Effector memory CD8-positive, alpha-beta T cell (primary cell): ENCODE data around the gene WWOX.

Experiments
- ATAC-seq: fragments of 150-1000 bp; cut with Tn5 transposase; replicated peaks from 2 replicates; pipeline ENCODE4 v1.10.0; 2021; ENCODE audit warnings: mild to moderate bottlenecking, moderate library complexity
- DNase-seq, 3 experiments: peaks; one replicate each; pipeline ENCODE4 v3.0.0; 2021
- H3K27ac Mint-ChIP-seq, 2 donors: one replicate each; pipeline ENCODE4 v1.8.0; 2022; ENCODE audit warnings: mild to moderate bottlenecking in 2 of 2, mixed read lengths in 2 of 2, moderate library complexity in 2 of 2
- H3K27me3 Mint-ChIP-seq, 2 donors: one replicate each; pipeline ENCODE4 v1.8.0; 2022; ENCODE audit warnings: mixed read lengths in 2 of 2
- H3K36me3 Mint-ChIP-seq: one replicate; pipeline ENCODE4 v1.8.0; 2022; ENCODE audit warnings: mild to moderate bottlenecking, moderate library complexity, mixed read lengths; ENCODE audit not compliant: insufficient read depth
- H3K4me1 Mint-ChIP-seq, 2 donors: one replicate each; pipeline ENCODE4 v1.8.0; 2022; ENCODE audit warnings: low read depth in 2 of 2, mixed read lengths in 2 of 2
- H3K4me3 Mint-ChIP-seq, 2 donors: one replicate each; pipeline ENCODE4 v1.8.0; 2022; ENCODE audit warnings: mild to moderate bottlenecking in 2 of 2, mixed read lengths in 2 of 2, moderate library complexity in 2 of 2
- H3K9me3 Mint-ChIP-seq, 2 donors: one replicate each; pipeline ENCODE4 v1.8.0; 2022; ENCODE audit warnings: mixed read lengths in 2 of 2

Gene WWOX

DNA sequence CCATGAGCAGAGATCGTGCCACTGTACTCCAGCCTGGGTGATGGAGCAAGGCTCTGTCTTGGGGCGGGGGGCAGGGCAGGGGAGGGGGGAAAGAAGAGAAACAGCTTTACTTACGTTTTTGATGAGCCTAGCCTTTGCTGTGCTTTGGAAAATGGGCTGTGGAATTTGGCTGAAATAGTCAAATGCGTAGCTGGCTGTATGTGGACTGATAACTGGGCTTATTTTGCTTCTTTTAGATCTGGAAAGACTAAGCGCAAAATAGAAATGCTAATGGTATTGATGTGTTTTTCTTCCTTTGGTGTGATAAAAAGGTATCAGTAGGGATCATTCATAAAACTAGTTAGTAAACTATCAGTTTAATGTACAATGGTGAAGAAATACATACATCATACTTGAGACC lies 346.4 kb downstream of the WWOX start:
- Mint-ChIP-seq H3K9me3 (no peaks in the 10 kb centered on the region), H3K27me3 (no peaks in the 10 kb centered on the region), H3K4me1 (no peaks in the 10 kb centered on the region), H3K27ac (no peak overlapping the region), H3K36me3 (peaks cover 2% of the 10 kb centered on the region), H3K4me3 (no peak overlapping the region)
- no peak for ATAC-seq
- DNase-seq = no peak

- Mint-ChIP-seq H3K4me1 (no peaks in the 10 kb centered on the region), H3K4me3 (no peak overlapping the region), H3K36me3 (no peaks in the 10 kb centered on the region), H3K9me3 (no peaks in the 10 kb centered on the region), H3K27ac (no peak overlapping the region), H3K27me3 (no peaks in the 10 kb centered on the region)
- ATAC-seq (no peak), DNase-seq (no peak)
Measured at GRCh38 chr16:78446486-78446885, 347.0 kb downstream of the WWOX start.

DNA sequence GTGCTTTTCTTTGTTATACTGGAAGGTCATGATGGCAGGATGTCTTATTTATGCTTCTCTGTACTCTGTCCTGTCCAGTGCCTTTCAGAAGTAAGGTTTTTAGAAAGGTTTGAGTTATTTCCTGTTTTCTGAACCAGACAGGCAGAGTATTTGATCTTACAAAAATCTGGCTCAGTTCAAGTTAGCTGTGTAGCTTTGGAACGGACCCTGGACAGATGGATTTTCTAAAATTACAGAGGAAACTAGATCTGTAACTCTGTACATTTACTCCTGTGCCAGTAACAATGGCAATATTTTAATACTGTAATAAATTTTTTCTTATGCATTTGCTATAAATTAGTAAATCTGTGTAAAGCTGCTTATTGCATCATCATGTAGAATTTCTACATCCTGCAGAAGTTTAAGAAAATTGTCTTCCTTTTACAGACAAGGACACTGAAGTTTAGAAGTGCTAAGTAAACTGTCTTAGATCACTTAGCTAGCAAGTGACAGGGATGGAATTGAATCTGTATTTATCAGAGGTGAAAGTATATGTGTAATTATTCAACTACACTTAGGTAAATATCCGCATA lies 347.6 kb downstream of the WWOX start:
- Mint-ChIP-seq H3K4me3 (no peak overlapping the region), H3K27ac (no peak overlapping the region), H3K4me1 (no peaks in the 10 kb centered on the region), H3K9me3 (no peaks in the 10 kb centered on the region), H3K27me3 (no peaks in the 10 kb centered on the region), H3K36me3 (no peaks in the 10 kb centered on the region)
- DNase-seq = no peak
- ATAC-seq = no peak

DNA sequence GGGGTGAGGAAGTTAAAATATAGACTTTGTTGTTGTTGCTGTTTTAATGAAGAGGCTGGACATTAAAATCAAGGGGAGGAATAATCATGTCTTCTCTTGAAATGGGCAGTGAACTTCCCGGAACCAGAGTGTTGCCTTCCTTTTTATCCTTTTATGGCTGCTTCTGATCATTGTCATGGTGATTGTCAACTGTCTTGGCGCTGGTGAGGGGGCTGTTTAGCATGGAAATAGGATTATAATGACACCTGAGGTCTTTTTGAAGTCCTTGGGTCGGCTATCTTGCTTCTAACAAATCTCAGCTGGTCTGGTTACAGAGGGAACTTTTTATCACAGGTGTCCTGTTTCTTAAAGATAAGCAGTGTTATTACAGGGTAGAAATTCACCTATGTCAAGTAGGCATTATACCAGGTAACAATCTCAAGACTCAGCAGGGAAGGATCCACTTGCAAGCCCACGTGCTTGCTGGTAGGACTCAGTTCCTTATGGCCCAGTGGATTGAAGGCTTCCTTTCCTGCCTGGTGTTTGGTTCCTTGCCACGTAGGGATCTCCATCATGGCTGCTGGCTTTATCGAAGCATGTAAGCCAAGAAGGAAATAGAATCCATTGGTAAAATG lies 349.3 kb downstream of the WWOX start:
- no peaks in the 10 kb centered on the region for H3K9me3 Mint-ChIP-seq
- no peaks in the 10 kb centered on the region for H3K27me3 Mint-ChIP-seq
- peak overlapping the region in 1 of 2 donors; percentile 74 for H3K27ac Mint-ChIP-seq
- ATAC-seq (no peak), DNase-seq (no peak)
- H3K4me1 Mint-ChIP-seq = no peaks in the 10 kb centered on the region
- no peak overlapping the region for H3K4me3 Mint-ChIP-seq
- no peaks in the 10 kb centered on the region for H3K36me3 Mint-ChIP-seq

- Mint-ChIP-seq H3K27ac (no peak overlapping the region), H3K4me3 (no peak overlapping the region), H3K4me1 (no peaks in the 10 kb centered on the region), H3K9me3 (no peaks in the 10 kb centered on the region), H3K36me3 (no peaks in the 10 kb centered on the region), H3K27me3 (no peaks in the 10 kb centered on the region)
- ATAC-seq (no peak), DNase-seq (no peak)
Measured at GRCh38 chr16:78450255-78450654, 350.8 kb downstream of the WWOX start.

DNA sequence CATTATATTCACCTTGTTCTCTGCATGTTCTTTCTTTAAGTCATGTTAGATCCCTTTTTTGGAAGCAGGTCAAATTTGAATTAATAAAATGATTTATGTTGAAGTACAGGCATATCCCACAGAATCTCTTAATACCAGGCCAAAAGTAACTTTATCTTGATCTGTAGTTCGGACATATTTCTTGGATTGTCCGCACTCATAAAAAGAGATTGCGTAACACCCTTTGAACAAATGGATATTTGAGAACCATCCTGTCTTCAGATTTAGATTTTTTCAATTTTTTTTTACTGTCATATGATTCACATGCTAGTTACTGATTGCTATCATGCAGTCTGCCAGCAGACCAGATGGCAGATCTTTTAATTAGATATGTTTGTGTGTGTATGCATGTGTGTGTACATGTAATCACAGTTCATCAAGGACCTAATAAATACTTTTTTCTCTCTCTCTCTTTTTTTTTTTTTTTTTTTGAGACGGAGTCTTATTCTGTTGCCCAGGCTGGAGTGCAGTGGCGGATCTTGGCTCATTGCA lies 352.6 kb downstream of the WWOX start:
- H3K27me3 Mint-ChIP-seq = no peaks in the 10 kb centered on the region
- no peaks in the 10 kb centered on the region for H3K4me1 Mint-ChIP-seq
- ATAC-seq (no peak), DNase-seq (no peak)
- H3K36me3 Mint-ChIP-seq = no peaks in the 10 kb centered on the region
- H3K4me3 Mint-ChIP-seq = no peak overlapping the region
- no peaks in the 10 kb centered on the region for H3K9me3 Mint-ChIP-seq
- H3K27ac Mint-ChIP-seq = no peak overlapping the region

- no peak for ATAC-seq
- no peak overlapping the region for H3K4me3 Mint-ChIP-seq
- H3K36me3 Mint-ChIP-seq = no peaks in the 10 kb centered on the region
- no peaks in the 10 kb centered on the region for H3K27me3 Mint-ChIP-seq
- no peak for DNase-seq
- no peaks in the 10 kb centered on the region for H3K9me3 Mint-ChIP-seq
- H3K27ac Mint-ChIP-seq = no peak overlapping the region
- no peaks in the 10 kb centered on the region for H3K4me1 Mint-ChIP-seq
Measured at GRCh38 chr16:78455861-78456260, 356.4 kb downstream of the WWOX start.

DNA sequence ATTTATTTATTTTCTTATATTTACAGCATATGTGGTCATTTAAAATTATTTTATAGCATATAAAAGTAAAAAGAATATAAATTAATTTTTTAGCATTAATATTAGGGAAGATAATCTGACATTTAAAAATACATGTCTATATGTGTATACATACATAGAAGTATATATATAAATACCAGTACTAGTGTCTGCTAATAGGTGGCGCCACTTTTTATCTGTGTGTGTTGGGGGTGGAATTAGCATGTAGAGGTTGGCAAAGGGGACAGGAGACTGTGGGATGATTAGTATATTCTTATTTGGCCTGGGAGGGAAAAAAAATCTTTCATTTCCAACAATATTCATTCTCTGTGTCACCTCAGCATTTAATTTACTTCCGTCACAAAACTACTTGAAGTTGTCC lies 359.1 kb downstream of the WWOX start:
- Mint-ChIP-seq H3K27ac (no peak overlapping the region), H3K9me3 (no peaks in the 10 kb centered on the region), H3K36me3 (no peaks in the 10 kb centered on the region), H3K4me3 (no peak overlapping the region), H3K27me3 (no peaks in the 10 kb centered on the region), H3K4me1 (no peaks in the 10 kb centered on the region)
- ATAC-seq (no peak), DNase-seq (no peak)

- Mint-ChIP-seq H3K27me3 (no peaks in the 10 kb centered on the region), H3K36me3 (peaks cover 3% of the 10 kb centered on the region), H3K4me1 (peaks cover 0 to 1% of the 10 kb centered on the region in 2 donors), H3K27ac (no peak overlapping the region), H3K9me3 (no peaks in the 10 kb centered on the region), H3K4me3 (no peak overlapping the region)
- no peak for DNase-seq
- no peak for ATAC-seq
Measured at GRCh38 chr16:78460428-78460827, 361.0 kb downstream of the WWOX start.

GRCh38 chr16:78461087-78461486 lies 361.6 kb downstream of the WWOX start:
- no peaks in the 10 kb centered on the region for H3K9me3 Mint-ChIP-seq
- ATAC-seq (no peak), DNase-seq (no peak)
- peaks cover 0 to 1% of the 10 kb centered on the region in 2 donors for H3K4me1 Mint-ChIP-seq
- H3K36me3 Mint-ChIP-seq = peaks cover 3% of the 10 kb centered on the region
- no peak overlapping the region for H3K27ac Mint-ChIP-seq
- H3K27me3 Mint-ChIP-seq = no peaks in the 10 kb centered on the region
- no peak overlapping the region for H3K4me3 Mint-ChIP-seq

GRCh38 chr16:78461496-78462287 lies 362.2 kb downstream of the WWOX start:
- Mint-ChIP-seq H3K9me3 (no peaks in the 10 kb centered on the region), H3K4me3 (no peak overlapping the region), H3K27me3 (no peaks in the 10 kb centered on the region), H3K4me1 (peaks cover 0 to 1% of the 10 kb centered on the region in 2 donors), H3K27ac (no peak overlapping the region), H3K36me3 (peaks cover 3% of the 10 kb centered on the region)
- DNase-seq (no peak), ATAC-seq (no peak)

- peaks cover 3% of the 10 kb centered on the region for H3K36me3 Mint-ChIP-seq
- DNase-seq (no peak), ATAC-seq (no peak)
- H3K9me3 Mint-ChIP-seq = no peaks in the 10 kb centered on the region
- peaks cover 0 to 1% of the 10 kb centered on the region in 2 donors for H3K4me1 Mint-ChIP-seq
- H3K4me3 Mint-ChIP-seq = no peak overlapping the region
- H3K27ac Mint-ChIP-seq = no peak overlapping the region
- H3K27me3 Mint-ChIP-seq = no peaks in the 10 kb centered on the region
Measured at GRCh38 chr16:78462288-78463208, 363.1 kb downstream of the WWOX start.

- ATAC-seq = no peak
- Mint-ChIP-seq H3K4me3 (no peak overlapping the region), H3K27me3 (no peaks in the 10 kb centered on the region), H3K4me1 (peaks cover 0 to 1% of the 10 kb centered on the region in 2 donors), H3K9me3 (no peaks in the 10 kb centered on the region), H3K27ac (no peak overlapping the region), H3K36me3 (peaks cover 3% of the 10 kb centered on the region)
- DNase-seq = no peak
Measured at GRCh38 chr16:78463591-78463990, 364.1 kb downstream of the WWOX start.
